Mesangial cell (primary cell): ENCODE data around the gene FSTL3. TPM values are rescaled to one million over a fixed set of nuclear protein-coding genes. Genes with fewer than 3 reads are reported as not detected.

Experiments
- total RNA-seq: library from RNA; depleted of rRNA; stranded (reverse); fragments of >200 nt; gene quantifications from 2 replicates; pipeline ENCODE4 v1.2.3, GENCODE V29; 2015

FSTL3 gene
- 507 and 589 TPM in 2 replicates for total RNA-seq

DNA sequence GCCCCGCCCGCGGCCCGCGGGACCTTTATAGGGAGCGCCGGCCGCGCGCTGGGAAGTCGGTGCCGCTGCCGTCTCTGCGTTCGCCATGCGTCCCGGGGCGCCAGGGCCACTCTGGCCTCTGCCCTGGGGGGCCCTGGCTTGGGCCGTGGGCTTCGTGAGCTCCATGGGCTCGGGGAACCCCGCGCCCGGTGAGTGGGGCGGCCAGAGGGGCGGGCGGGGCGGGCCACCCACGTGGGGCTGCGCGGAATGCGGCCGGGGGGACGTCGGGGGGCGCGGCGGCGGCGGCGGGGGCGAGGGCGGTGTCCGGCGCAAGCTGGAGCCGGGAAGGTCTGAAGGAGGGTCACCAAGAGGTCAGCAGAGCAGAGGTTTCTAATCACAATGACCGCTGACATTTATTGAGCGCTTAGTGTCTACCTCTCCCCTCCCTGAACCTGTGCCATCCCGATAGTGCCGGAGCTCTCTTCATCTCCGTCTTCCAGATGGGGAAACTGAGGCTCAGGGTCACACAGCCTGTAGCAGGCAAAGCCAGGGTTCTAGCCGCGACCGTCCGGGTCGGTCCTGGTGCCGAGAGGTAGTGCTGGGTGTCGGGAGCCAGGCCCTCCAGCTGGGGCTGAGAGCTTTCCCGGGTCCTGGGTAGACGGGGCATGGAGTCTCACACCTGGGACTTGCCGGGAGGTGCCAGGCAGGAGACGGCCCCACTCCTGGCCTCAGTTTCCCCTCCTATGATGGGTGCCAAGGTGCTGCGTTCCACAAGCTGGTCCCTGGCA lies at the start of gene FSTL3:
Gene FSTL3, plus strand, starts transcription at position 54 of the 767 bp plus-strand sequence. Its CDS starts 32 bp downstream, at position 86.

DNA sequence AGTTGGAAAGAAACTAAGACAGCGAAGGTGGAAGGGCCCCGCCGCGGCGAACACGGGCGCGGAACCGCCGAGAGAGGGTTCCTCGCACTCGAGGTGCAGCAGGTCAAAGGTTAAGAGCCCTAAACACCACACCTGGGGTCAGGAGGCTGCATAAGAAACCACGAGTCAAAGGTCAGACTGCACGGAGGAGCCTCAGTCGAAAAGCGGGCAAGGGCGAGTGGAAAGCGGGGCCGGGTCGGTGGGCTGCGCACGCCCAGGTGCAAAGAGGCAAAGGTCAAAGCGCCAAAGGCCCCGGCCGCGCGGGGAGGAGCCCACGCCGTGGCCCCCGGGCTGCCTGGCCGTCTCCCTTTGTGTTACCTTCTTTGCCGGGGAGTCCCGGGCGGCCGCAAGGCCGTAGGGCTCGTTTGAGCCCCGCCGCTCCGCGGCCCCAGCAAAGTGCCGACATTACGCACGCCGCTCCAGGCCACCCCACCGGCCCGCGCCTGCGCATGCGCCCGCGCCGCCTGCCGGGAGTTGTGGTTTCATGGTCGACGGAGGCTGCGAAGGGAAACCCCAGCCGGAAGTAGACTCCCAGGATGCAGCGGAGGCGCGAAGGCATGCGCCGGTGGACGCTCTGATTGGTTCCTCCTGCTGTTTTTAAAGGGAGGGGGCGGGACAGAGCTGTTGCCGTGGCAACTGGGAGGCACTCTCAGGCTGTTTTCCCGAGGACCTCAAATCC lies 43.0 kb upstream of the FSTL3 start, which contains the start of gene POLRMT:
Gene POLRMT, minus strand, starts transcription at position 470 of the 718 bp plus-strand sequence. Its CDS starts 25 bp downstream, at position 445.

DNA sequence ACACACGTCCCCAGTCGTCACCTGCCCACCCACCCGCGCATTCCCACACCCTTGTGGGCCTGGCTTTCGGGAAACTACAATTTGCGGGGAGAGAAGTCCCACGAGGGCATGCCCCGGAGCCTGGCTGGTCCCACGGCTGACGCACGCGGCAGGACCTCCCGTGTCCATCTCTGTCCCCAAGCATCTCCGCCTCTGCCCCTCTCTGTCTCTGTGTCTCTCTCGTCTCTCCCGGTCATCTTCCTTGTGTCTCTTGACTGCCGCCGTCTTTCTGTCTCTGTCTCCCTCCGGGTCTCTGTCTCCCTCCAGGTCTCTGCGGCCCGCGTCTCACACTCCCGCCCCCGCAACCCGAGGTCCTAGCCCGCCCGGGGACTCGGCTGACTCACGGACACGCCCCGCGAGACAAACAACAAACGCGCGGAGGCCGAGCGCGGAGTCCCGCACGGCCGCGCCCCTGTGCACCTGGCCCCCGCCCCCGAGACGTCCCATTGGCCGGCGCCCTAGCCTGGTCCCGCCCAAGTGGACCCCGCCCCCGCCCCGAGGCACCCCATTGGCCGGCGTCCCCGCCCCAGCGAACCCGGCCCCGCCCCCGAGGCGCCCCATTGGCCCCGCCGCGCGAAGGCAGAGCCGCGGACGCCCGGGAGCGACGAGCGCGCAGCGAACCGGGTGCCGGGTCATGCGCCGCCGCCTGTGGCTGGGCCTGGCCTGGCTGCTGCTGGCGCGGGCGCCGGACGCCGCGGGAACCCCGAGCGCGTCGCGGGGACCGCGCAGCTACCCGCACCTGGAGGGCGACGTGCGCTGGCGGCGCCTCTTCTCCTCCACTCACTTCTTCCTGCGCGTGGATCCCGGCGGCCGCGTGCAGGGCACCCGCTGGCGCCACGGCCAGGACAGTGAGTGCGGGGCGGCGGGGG lies 36.7 kb upstream of the FSTL3 start, which contains the start of gene FGF22:
Gene FGF22, plus strand, starts transcription at position 627 of the 908 bp plus-strand sequence. Its CDS starts 47 bp downstream, at position 674.

DNA sequence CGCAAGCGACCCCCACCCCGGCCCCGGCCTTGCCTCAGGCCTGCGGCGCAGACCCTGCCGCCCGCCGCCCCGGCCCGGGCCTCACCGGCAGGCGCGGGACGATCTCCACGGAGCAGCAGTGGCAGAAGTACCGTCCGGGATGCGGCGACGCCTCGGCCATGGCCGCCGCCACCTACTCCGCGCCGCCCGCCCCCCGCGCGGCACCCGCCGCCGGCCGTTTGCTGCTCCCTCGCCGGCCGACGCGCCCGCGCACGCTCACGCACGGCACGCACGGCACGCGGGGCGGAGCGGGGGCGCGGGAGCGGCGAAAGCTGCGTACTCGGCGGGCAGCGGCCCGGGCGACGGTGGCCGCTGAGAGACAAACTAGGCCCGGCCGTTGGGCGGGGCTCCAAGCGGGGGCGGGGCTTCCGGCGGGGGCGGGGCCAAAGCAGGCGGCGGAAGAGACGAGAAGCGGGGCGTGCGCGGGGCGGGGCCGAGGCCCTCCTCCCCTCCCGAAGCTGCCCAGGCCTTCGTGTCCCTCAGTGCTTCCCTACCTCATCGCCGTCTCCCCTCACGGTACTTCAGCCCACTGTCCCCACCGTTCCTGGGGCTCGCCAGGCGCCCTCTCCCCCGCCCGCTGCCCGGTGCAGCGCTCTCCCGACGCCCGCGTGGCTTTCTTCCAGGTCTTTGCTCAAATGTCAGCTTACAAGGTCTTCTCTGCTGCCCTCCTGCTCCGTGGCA lies 13.1 kb upstream of the FSTL3 start, which contains the start of gene RNF126:
Gene RNF126, minus strand, starts transcription at position 253 of the 720 bp plus-strand sequence. Its CDS starts 93 bp downstream, at position 160.

DNA sequence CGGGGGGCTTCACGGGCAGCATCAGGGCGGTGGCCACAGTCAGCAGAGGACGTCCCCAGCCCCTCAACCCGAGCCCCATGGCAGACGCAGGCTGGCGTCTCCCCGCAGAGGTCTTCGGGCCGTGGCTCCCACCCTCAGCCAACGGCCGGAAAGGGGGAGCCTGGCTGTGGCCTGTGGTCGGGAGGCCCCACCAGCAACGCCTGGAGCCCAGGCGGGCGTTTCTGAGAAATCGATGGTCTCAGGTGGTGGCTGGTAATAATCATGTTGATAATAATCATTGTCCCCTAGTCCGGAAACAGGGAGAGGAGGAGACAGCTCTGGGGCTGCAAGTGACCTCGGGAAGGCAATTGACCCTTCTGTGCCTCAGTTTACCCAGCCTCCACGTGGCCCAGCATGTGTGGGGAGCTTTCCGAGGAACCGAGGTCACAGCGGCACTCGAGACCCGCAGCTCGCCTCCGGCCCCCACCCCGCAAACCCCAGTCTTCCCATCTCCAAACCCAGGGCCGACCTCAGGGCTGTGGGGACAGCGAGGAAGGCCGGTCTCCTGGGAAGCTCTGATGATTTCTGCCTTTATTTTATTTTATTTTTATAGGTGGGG lies 19.3 kb downstream of the FSTL3 start, which contains the start of gene PRSS57:
Gene PRSS57, minus strand, starts transcription at position 101 of the 598 bp plus-strand sequence. Its CDS starts 22 bp downstream, at position 79.

DNA sequence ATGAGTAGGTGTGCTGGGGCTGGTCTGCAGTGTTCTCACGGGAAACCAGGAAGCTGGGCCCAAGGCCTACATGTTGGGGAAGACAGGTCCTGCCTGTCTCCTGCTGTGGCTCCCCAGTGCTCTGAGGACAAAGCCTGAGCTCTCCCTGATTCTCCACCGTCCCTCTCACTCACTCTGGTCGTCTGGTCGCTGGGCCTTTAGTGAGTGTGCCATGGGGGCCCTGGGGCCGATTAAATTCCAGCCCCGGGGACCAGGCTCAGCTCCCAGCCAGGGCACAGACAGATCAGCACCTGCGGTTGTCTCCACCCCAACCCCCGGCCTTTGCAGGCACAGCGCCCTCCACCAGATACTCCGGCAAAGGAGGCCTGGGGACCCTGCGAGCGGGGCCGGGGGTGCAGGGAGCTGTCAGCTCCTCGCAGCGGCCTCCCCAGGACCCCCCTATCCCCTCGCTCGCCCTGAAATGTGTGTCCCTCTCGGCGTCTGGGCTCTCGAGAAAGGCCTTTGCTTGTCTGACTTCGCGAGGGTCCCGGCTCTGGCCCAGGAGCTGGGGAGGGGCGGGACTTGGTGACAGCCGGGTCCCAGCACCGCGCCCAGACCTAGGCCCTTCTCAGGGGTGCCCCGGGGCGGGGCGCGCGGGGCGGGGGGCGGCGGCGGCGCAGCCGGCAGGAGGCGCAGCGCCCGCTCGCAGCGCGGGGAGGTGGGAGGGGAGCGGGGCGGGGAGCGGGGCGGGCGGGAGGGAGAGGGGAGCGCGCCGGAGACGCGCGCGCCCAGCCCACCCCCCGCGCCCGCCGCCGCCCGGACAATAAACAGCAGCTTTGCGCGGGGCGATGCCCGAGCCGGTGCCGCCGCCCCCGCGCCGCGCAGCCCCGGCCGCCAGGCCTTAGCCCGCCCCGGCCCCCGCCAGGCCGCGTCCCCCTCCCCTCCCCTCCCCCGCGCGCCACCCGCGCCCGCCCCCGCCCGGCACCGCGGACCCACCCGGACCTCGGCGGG lies 32.3 kb downstream of the FSTL3 start, which contains the start of gene PALM:
Gene PALM, plus strand, starts transcription at position 782 of the 990 bp plus-strand sequence. CDS start 212 bp downstream, outside the sequence.

Other genes with a start within 250 kb of the FSTL3 start
- gene SHC2, start 215.4 kb upstream of the FSTL3 start, total RNA-seq = 0.16 and 3.4 TPM in 2 replicates
- 0.13 and 0.16 TPM in 2 replicates for gene MADCAM1, start 179.9 kb upstream of the FSTL3 start, total RNA-seq
- gene TPGS1, start 168.9 kb upstream of the FSTL3 start, total RNA-seq = 23.3 and 64.3 TPM in 2 replicates
- 104 and 108 TPM in 2 replicates for gene CDC34, start 144.6 kb upstream of the FSTL3 start, total RNA-seq
- gene GZMM, start 132.3 kb upstream of the FSTL3 start, total RNA-seq = not detected in 2 replicates
- gene BSG, start 103.8 kb upstream of the FSTL3 start, total RNA-seq = 691 and 1,095 TPM in 2 replicates
- 1.1 and 2.8 TPM in 2 replicates for gene HCN2, start 86.5 kb upstream of the FSTL3 start, total RNA-seq
- 40.4 and 65.2 TPM in 2 replicates for gene POLRMT, start 42.9 kb upstream of the FSTL3 start, total RNA-seq
- 0.16 and 0.51 TPM in 2 replicates for gene FGF22, start 36.5 kb upstream of the FSTL3 start, total RNA-seq
- 82.0 and 136 TPM in 2 replicates for gene RNF126, start 13.2 kb upstream of the FSTL3 start, total RNA-seq
- gene PRSS57, start 19.1 kb downstream of the FSTL3 start, total RNA-seq = not detected in 2 replicates
- 6.0 and 75.6 TPM in 2 replicates for gene PALM, start 32.5 kb downstream of the FSTL3 start, total RNA-seq
- 7.0 and 20.2 TPM in 2 replicates for gene MISP, start 74.7 kb downstream of the FSTL3 start, total RNA-seq
- 230 and 407 TPM in 2 replicates for gene PTBP1, start 121.1 kb downstream of the FSTL3 start, total RNA-seq
- gene PLPPR3, start 145.6 kb downstream of the FSTL3 start, total RNA-seq = 1.5 and 4.7 TPM in 2 replicates
- gene AZU1, start 151.4 kb downstream of the FSTL3 start, total RNA-seq = not detected in 2 replicates
- not detected in 2 replicates for gene PRTN3, start 164.6 kb downstream of the FSTL3 start, total RNA-seq
- 0.63 TPM in 1 of 2 replicates, not detected in the other for gene ELANE, start 175.9 kb downstream of the FSTL3 start, total RNA-seq
- gene CFD, start 183.3 kb downstream of the FSTL3 start, total RNA-seq = 0.81 and 7.0 TPM in 2 replicates
- gene MED16, start 216.8 kb downstream of the FSTL3 start, total RNA-seq = 63.2 and 66.3 TPM in 2 replicates
- gene RNU6-9, start 217.1 kb downstream of the FSTL3 start, total RNA-seq = not detected in 2 replicates
- 45.5 and 61.0 TPM in 2 replicates for gene R3HDM4, start 236.8 kb downstream of the FSTL3 start, total RNA-seq
- 0.13 TPM in 1 of 2 replicates, not detected in the other for gene KISS1R, start 240.9 kb downstream of the FSTL3 start, total RNA-seq
- 22.1 and 24.1 TPM in 2 replicates for gene ARID3A, start 249.6 kb downstream of the FSTL3 start, total RNA-seq